ENCODE results near the gene PPFIA2. TPM values are rescaled to one million over a fixed set of nuclear protein-coding genes. Genes with fewer than 3 reads are reported as not detected.

Gene PPFIA2
- total RNA-seq, 3 donors from 2014 or later = 1.1 to 2.9 (median 2.6) TPM

- TF ChIP-seq CTCF (IDR thresholded peaks at IDR 0.05) = no peak
- H3K4me1 ChIP-seq (ENCODE audit: low read depth) = no peaks in the 10 kb centered on the region
- no peak overlapping the region for H3K4me3 ChIP-seq
- no peak for ATAC-seq
- intact Hi-C loops (cut with DNase I, micrococcal nuclease) = no loop called here
- DNase-seq = no peak
- H3K36me3 ChIP-seq (ENCODE audit: low read depth) = no peaks in the 10 kb centered on the region
- no peaks in the 10 kb centered on the region for H3K9me3 ChIP-seq
These were observed 470.5 kb downstream of the PPFIA2 start for GRCh38 chr12:81288651-81289050.

- DNase-seq (no peak), ATAC-seq (no peak)
- Histone ChIP-seq H3K36me3 (ENCODE audit: low read depth) (no peaks in the 10 kb centered on the region), H3K9me3 (no peaks in the 10 kb centered on the region), H3K4me1 (ENCODE audit: low read depth) (no peaks in the 10 kb centered on the region), H3K4me3 (no peak overlapping the region)
- no peak for TF ChIP-seq CTCF (IDR thresholded peaks at IDR 0.05)
- intact Hi-C loops (cut with DNase I, micrococcal nuclease) = no loop called here
These were observed 475.0 kb downstream of the PPFIA2 start for GRCh38 chr12:81284137-81284536.

GRCh38 chr12:81274637-81275529, 484.3 kb downstream of the PPFIA2 start:
- intact Hi-C loops (cut with DNase I, micrococcal nuclease) = no loop called here
- DNase-seq (no peak), ATAC-seq (no peak)

GRCh38 chr12:81270385-81270784, 488.8 kb downstream of the PPFIA2 start:
- Histone ChIP-seq H3K4me1 (ENCODE audit: low read depth) (no peaks in the 10 kb centered on the region), H3K36me3 (ENCODE audit: low read depth) (no peaks in the 10 kb centered on the region), H3K9me3 (no peaks in the 10 kb centered on the region), H3K4me3 (no peak overlapping the region)
- DNase-seq (no peak), ATAC-seq (no peak)
- intact Hi-C loops (cut with DNase I, micrococcal nuclease) = no loop called here
- TF ChIP-seq CTCF (IDR thresholded peaks at IDR 0.05) = no peak

More at GRCh38 chr12:81274637-81275529, 484.3 kb downstream of the PPFIA2 start:
- H3K36me3 ChIP-seq (ENCODE audit: low read depth) = no peaks in the 10 kb centered on the region
- no peak overlapping the region for H3K4me3 ChIP-seq
- no peak for TF ChIP-seq CTCF (IDR thresholded peaks at IDR 0.05)
- H3K4me1 ChIP-seq (ENCODE audit: low read depth) = no peaks in the 10 kb centered on the region
- no peaks in the 10 kb centered on the region for H3K9me3 ChIP-seq

GRCh38 chr12:81263072-81263471, 496.1 kb downstream of the PPFIA2 start:
- Histone ChIP-seq H3K9me3 (no peaks in the 10 kb centered on the region), H3K36me3 (ENCODE audit: low read depth) (no peaks in the 10 kb centered on the region), H3K4me1 (ENCODE audit: low read depth) (no peaks in the 10 kb centered on the region), H3K4me3 (no peak overlapping the region)
- ATAC-seq (no peak), DNase-seq (no peak)
- intact Hi-C loops (cut with DNase I, micrococcal nuclease) = no loop called here
- TF ChIP-seq CTCF (IDR thresholded peaks at IDR 0.05) = no peak

Measured in mucosa of descending colon (tissue), 3 donors.